ENCODE data around the gene SPDL1.

Gene SPDL1, protein sequence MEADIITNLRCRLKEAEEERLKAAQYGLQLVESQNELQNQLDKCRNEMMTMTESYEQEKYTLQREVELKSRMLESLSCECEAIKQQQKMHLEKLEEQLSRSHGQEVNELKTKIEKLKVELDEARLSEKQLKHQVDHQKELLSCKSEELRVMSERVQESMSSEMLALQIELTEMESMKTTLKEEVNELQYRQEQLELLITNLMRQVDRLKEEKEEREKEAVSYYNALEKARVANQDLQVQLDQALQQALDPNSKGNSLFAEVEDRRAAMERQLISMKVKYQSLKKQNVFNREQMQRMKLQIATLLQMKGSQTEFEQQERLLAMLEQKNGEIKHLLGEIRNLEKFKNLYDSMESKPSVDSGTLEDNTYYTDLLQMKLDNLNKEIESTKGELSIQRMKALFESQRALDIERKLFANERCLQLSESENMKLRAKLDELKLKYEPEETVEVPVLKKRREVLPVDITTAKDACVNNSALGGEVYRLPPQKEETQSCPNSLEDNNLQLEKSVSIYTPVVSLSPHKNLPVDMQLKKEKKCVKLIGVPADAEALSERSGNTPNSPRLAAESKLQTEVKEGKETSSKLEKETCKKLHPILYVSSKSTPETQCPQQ

DNA sequence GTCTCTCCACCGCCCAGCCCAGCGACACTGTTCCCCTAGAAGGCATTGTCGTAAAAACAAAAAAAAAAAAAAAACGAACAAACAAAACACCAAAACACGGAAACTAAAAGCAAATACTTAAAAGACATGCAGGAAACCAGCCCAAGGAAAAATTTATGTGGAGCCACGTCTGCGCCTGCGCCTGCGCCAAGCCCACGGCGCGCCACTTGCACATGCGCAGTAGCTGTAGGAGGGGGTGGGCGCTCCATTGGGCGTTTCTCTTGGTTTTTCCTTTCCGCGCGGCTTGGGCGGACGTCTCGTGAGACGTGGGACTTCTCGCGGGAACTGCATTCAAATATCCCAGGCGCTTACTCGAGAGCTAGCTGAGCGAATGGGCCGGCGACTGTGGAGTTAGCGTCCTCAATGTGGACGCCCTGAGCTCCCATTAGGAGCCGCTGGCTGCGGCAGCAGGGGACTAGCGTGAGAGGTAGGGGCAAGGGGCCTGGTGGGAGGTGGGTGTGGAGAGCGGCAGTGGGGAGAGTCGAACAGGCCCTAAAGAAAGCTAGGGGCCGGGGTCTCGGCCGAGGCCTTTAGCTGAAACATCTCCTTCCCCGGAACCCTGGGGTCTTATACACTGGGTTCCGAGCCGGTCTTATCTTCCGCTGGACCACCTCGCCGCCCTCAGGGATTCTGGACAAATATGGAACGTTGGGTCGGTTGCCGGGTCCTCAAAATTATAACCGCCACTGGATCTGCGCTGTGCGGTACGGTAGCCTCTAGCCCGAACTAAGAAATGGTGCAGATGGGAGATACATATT is at the start of gene SPDL1:
SPDL1 (plus strand) TSS at position 350 of the 797 bp plus-strand sequence. CDS start 4,644 bp downstream, outside the sequence.
- peak; percentile 85 for DNase-seq (ENCODE audit: low read depth in 2 of 2)

DNA sequence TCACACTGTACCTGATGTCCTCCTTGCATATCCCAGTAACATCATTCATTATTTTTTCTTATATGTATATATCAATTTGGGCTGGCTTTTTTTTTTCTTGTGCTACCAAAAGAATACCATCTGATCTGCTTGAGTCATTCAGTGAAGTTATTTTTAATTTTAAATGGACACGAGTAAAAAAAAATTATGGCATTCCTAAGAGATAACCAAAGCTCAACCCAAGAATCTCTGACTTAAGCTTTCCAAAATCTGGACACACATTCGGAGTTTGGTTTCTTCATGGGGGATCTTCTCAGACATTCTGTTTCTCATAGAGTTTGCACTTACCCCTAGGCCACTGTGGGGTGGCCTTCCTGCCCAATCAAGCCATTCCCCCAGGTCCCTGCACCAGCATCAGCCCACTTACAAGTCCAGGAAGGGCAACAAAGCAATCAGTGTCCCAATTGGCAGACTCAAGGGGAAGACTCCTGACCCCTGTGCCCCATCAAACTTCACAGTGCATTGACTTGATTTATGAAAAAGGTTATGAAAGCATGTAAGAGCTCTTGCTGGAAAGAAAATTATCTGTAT is 49.2 kb upstream of the SPDL1 start:
- DNase-seq (ENCODE audit: low read depth in 2 of 2) = no peak

DNA sequence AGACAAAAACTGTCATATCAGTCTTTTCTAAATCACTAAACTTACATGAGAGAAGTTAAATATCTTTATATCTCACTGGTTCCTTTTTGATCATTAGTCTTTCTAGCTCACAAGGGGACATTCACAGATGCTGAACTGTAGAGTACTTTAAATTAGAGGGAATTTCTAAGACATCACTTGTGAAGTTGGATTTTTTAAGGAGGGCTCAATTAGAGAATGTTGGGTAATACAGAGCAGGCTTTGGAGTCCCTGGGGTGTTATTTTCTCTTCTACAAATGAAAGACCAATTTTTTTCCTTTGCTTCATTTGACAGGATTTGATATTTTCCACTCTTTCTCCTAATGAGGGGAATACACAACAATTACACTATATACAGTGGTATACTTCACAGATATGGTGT is 48.6 kb upstream of the SPDL1 start:
- no peak for DNase-seq (ENCODE audit: low read depth in 2 of 2)

DNA sequence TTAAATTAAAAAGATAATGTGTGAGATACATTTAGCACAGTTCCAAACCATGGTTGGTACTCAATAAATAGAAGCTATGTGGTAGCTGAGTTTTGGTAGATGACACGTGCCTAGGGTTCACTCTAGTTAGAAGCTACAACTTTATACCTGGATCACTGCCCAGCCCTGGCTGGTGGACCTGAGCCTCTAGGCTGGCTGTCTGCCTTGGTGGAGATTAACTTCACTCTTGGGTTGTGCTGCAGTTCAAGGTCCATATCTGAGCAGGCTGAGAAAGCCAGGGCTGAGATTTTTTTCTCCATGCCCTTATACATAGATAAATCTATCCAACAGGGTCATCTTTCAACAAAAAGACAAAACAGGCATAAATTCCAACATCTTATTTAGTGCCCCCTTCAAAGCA is 44.6 kb upstream of the SPDL1 start:
- no peak for DNase-seq (ENCODE audit: low read depth in 2 of 2)

DNA sequence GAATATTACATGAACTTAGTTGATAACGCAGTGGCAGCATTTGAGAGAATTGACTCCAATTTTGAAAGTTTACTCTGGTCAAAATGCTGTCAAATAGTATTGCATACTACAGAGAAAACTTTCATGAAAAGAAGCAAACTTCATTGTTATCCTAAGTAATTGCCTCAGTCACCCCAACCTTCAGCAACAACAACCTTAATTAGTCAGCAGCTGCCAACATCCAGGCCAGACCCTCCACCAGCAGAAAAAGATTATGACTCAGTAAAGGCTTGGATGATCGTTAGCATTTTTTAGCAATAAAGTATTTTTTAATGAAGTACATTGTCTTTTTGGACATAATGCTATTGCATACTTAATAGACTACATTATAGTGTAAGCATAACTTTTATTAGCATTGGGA is 40.8 kb upstream of the SPDL1 start:
- no peak for DNase-seq (ENCODE audit: low read depth in 2 of 2)

DNA sequence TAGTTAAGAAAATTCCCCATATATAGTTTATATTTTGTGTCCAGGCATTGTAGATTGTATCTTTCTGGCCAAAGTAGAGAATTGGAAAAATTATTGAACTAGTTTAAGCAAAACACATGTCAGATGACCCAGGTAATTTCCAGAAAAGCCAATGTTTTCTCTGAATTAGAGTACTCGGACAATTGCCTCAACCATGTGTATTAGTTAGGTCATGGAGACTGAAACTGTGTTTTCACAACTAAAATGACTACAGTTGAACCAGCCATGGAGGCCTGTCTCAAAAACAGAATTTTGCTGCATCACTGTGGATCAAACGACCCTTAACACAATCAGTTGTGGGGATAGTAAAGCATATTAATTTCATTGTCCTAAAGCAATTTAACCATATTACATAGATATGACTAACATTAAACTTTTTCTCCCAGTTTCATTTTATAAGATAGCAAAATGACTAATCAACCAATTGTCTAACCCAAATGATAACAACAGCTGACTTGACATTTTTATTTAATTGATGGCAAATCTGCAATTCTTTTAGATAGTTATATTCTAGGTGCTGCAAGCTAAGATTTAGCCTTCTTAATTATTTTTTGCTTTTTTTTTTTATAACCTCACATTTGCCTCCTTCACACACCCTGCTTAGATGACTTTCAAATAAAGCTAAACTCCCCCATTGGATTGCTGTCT is 39.2 kb upstream of the SPDL1 start:
- no peak for DNase-seq (ENCODE audit: low read depth in 2 of 2)

DNA sequence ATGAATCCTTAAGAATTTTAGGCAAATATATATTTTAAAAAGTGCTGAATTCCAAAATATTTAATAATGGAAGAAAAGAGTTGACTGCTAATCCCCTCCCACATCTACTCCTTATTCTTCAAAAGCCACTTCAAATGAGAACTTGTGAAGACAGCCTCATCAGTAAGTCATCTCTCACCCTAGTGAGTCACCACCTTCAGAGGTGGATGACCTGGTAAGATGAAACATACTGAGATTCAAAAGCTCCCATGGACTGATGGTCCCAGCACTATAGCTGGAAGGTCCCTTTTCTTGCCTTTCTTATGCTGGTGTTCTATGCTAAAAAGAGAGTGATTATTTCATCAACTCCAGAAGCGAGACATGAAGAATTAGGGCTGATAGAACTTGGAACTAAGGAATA is 37.8 kb upstream of the SPDL1 start:
- no peak for DNase-seq (ENCODE audit: low read depth in 2 of 2)

DNA sequence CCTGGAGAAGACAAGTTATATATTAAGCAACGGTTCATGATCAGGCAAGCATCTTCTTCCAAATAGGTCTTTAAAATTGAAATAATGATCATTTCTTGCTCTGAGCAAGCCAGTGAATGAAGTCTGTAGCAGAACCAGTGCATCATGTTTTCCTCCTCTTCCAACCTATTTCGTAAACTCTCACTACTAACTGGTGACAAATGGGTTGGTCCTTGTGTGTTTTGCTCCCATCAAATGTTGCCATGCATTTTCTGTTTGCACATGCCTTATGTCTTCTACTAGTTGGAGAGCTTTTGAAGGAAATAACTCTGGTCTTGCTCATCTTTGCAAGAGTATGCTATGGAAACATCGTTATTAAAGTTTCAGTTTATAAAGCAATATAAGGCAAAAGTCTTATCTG is 37.2 kb upstream of the SPDL1 start:
- DNase-seq (ENCODE audit: low read depth in 2 of 2) = no peak

DNA sequence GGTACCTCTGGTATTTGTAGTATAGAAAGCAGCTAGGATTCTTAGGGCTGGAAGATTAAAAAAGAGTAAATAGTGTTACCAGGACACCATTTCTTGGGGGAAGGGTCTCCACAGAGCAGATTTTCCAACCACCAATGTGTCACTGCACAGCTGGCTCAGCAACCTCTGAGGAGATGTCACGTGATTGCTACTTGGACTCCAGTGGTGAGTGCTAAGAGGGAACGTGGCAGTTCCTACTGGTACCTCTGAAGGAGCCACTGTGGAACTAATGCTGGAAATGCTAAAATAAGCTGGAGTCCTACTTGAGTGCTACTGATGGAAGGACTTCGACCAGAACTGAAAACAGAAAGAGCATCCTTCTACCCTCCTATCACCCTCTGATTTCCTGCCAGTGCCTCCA is 36.1 kb upstream of the SPDL1 start:
- DNase-seq (ENCODE audit: low read depth in 2 of 2) = no peak

DNA sequence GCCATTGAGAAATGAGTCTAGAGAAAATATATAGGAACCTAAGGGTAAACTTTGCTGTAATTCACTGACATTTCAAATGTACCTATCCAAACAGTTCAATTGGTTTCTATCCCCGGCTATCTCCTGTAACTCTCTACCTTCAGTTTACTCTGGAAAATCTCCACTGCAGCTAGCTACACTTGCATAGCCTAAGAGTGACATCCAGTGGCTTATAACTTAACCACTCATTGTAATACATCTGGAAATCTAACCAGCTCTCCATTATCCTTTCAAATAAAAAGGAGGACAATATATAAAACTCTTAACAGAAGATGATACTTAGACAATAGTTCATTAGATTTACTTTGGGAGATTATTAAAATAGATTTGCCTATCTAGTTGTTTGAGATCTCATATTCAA is 35.3 kb upstream of the SPDL1 start:
- DNase-seq (ENCODE audit: low read depth in 2 of 2) = no peak

DNA sequence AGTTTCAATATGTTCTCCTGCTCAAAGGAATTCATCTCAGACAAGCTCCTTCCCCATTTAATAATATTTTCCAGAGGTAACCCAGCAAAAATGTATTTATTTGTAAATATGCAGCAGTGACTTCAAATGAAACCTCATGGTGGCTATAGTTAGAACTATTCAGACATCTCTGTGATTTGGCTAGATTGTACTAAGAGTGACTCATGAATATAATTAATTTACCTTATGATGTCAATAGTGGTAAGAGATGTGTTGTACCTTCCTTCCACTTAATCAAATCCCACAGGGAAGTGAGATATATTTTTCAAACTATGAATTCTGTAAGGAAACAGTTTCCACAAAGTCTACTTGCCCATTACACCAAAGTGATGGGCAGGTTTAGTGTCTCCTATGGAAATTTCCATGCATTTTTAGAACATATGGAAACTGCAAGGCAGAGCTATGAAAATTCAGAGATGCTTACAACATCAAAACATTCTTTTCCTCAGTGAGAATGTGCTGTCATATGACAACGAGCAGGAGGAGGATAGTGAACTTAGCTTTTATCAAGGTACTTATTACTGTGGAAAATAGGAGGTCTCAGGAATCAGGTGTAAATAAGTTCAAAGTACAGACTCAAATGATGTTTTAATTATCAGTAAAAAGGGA is 34.0 kb upstream of the SPDL1 start:
- no peak for DNase-seq (ENCODE audit: low read depth in 2 of 2)

DNA sequence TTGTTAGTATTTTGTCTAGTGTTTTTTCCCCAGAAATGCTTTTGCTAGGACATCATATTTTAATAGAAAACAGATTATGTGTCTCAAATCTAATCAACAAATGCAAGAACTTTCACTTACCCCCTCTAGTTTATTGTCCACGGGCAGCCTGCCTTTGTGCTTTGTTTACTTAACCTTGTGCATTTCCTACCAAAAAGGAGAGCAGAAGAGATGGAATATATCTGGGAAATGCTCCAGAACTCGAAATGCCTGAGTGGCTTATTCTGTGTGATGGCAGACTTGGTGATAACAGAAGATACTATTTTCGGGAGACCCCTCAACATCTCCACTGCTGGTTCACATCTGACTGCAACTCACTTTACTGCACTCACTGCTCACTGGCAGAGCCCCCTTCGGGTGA is 33.3 kb upstream of the SPDL1 start:
- DNase-seq (ENCODE audit: low read depth in 2 of 2) = no peak

DNA sequence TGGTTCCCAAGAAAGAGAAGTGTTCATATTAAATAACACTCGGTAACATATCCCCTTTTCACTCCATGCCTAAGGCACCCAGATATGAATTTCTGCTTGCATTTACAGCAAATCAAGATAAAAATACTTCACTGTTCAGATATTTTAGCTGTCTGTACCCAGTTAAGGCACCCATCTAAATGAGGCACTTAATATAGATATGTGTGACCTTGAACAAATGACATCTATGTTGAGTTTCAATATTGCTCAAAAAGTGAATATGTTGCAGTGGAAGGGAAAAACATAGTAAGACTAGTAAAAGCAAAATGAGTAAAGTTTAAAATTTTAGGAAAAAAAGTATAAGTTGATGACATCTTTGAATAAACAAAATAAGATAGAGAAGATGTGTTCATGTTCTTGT is 32.4 kb upstream of the SPDL1 start:
- no peak for DNase-seq (ENCODE audit: low read depth in 2 of 2)

DNA sequence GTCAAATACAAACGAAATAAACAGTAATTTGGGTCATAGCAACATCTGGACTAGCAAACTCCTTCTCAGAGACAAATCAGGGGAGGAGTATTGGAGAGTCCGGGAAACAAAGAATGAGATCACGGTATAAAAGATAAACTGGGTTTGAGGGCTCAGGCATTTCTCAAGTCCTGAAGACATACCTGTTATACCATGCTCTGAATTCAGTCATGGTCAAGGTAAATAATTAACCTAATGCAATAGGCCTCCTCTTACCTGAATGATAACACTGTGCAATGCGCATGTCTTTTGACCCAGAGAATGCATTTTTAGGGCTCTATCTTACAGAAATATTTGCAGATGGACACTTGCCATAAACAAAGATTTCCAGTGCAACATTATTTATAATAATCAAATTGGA is 31.9 kb upstream of the SPDL1 start:
- DNase-seq (ENCODE audit: low read depth in 2 of 2) = no peak

DNA sequence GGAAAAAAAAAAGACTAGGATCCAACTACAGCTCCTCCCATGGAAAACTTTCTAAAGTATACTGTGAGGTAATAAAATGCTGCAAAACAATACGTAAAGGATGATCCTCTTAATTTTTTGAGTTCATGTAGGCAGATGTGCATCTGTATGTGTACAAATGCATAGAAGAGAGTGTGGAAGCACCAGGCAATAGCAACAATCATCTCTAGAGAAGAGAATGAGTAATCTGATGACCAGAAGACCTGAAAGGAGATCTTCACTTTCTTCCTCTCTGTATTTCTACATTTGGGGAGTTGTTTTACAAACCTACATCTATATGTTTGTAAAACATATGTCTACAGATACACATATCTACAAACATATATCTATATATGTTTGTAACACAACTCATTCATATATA is 29.3 kb upstream of the SPDL1 start:
- no peak for DNase-seq (ENCODE audit: low read depth in 2 of 2)

DNA sequence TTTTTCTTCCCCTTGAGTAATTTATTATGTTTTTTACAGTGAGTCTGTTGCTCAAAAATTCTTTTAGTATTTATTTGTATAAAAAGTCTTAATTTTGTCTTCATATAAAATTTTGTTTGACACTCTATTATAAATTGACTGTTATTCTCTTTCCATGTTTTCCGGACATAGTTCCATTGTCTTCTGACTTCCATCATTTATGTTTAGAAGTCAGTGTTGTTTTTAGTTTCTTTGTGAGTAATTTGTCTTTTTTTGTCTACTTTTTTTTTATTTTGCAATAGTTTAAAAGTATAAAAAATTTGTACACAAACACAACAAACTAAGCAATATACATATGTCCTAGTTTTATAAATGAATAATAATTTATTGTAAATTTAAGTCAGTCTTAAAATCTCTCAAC is 25.7 kb upstream of the SPDL1 start:
- DNase-seq (ENCODE audit: low read depth in 2 of 2) = no peak

DNA sequence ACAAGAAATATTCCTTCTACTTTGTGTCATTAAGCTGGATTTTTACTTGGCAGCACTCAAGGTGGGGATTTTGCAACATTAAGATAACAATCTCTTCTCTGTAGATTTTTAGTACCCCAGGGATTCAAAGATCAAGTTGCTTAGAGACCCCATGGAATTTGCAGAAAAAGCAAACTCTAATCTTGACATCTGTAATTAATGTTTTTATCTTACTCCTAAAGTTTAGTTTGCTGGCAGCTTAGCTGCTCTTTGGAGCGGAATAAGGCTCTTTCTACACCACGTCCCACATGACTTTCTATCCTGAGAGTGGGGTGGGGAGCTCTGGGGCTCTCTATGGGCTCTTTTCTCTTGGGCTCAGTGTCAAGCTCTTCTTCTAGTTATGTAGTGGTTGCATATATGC is 21.7 kb upstream of the SPDL1 start:
- no peak for DNase-seq (ENCODE audit: low read depth in 2 of 2)

DNA sequence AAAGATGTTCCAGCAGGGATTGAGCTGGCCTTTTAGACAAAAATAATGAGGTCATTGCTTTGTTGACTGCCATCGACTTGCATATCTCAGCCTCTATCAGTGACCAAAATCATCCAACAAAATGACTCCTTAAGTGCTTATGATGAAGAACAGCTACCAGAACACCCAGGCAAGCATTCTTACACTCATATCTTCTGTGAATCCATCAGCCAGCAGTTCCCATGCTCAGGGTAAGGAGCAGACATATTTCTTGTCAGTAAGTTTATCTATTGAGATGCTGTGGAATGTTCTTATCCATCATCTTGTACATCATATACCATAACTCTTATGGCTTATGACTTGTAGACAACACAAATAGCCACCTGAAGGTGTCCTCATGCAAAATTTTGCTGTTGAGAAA is 20.2 kb upstream of the SPDL1 start:
- no peak for DNase-seq (ENCODE audit: low read depth in 2 of 2)

DNA sequence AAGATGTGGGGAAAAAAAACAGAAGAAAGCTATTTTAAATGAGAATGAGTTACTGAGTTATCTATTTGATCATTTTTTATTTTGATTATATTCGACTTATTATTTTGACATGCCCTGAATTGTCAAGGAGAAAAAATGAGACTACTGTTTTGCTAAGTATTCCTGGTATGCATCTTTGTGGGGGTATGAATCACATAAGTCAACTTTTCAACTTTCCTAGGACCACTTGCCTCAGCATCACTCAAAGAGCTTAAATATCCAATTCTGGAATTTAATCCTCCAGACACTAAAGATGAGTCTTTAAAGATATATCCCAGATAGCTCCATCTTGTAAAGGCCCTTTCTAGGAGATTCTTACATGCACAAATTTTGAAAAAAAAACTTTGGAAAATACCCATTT is 17.4 kb upstream of the SPDL1 start:
- no peak for DNase-seq (ENCODE audit: low read depth in 2 of 2)

DNA sequence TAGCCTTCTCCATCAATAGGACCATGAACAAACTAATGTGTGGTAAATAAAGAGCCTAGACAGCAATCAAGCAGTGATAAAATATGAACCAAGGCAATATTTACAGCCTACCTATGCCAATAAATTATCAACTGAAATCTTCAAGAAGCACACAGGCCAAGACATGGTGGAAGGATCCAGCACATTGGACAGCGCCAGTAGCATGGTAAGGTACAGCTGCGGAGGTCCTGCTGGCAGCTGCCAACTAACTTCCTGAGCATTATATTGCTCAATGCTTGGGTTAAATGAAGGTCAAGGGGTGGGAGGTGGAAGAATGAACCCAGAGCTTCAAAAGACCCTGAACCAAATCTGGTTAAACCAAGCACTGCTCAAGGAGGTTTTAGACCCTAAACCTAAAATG is 16.5 kb upstream of the SPDL1 start:
- DNase-seq (ENCODE audit: low read depth in 2 of 2) = no peak

DNA sequence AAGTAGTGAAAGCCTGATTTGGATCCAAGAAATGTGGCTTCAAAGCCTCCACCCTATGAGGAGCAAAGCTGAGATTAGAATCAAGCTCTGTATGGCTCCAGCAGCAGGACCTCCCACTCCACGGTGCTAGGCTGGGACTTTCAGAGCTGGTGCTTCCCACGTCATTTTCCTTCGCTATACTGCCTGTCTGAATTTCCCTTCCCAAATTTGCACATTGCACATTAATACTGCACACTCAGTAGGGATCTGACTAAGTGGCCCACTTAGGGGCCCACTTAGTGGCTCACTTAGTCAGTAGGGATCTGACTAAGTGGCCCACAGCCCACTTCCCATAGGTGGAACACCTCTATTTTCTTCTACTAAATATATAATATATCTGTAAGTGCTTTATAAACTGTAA is 14.1 kb upstream of the SPDL1 start:
- no peak for DNase-seq (ENCODE audit: low read depth in 2 of 2)
